Hepatocyte (in vitro differentiated cells): ENCODE results near the gene LY86. TPM values are rescaled to one million over a fixed set of nuclear protein-coding genes. Genes with fewer than 3 reads are reported as not detected.
"Not testable (repeated sequence)": the region's sequence is repeated elsewhere in the genome, so short reads cannot be mapped to it uniquely, and the experiment has no call there.

Experiments
- DNase-seq: peaks from one replicate; pipeline ENCODE4 v3.0.0-alpha.2; 2016; ENCODE audit warnings: low spot score
- H2AFZ ChIP-seq: fragments of 200-600 bp; sonication (generic); 2 replicates; pipeline ENCODE4 v1.6.0; 2016; ENCODE audit warnings: antibody characterized with exemption, mild to moderate bottlenecking
- H3K27ac ChIP-seq: fragments of 200-600 bp; sonication (generic); 2 replicates; pipeline ENCODE4 v1.5.1; 2016; ENCODE audit warnings: mild to moderate bottlenecking
- H3K27me3 ChIP-seq: fragments of 200-600 bp; sonication (generic); 2 replicates; pipeline ENCODE4 v1.6.1; 2016
- H3K36me3 ChIP-seq: fragments of 200-600 bp; sonication (generic); replicated peaks from 2 replicates; pipeline ENCODE4 v1.5.1; 2016; ENCODE audit warnings: low read depth; ENCODE audit not compliant: insufficient read depth
- H3K4me1 ChIP-seq: fragments of 200-600 bp; sonication (generic); 2 replicates; pipeline ENCODE4 v1.5.1; 2016; ENCODE audit warnings: mild to moderate bottlenecking, moderate library complexity; ENCODE audit not compliant: insufficient read depth
- H3K4me2 ChIP-seq: fragments of 200-600 bp; sonication (generic); 2 replicates; pipeline ENCODE4 v1.6.0; 2016
- H3K4me3 ChIP-seq: fragments of 200-600 bp; sonication (generic); 2 replicates; pipeline ENCODE4 v1.5.1; 2016; ENCODE audit warnings: mild to moderate bottlenecking
- H3K79me2 ChIP-seq: fragments of 200-600 bp; sonication (generic); 2 replicates; pipeline ENCODE4 v1.6.0; 2017; ENCODE audit warnings: mild to moderate bottlenecking
- H3K9me2 ChIP-seq: fragments of 200-600 bp; sonication (generic); replicated peaks from 2 replicates; pipeline ENCODE4 v1.6.0; 2017; ENCODE audit warnings: mild to moderate bottlenecking; ENCODE audit not compliant: insufficient read depth
- H3K9me3 ChIP-seq: fragments of 200-600 bp; sonication (generic); 2 replicates; pipeline ENCODE4 v1.5.1; 2016; ENCODE audit warnings: low read depth, mild to moderate bottlenecking
- H4K20me1 ChIP-seq: fragments of 200-600 bp; sonication (generic); 2 replicates; pipeline ENCODE4 v1.6.0; 2016; ENCODE audit warnings: mild to moderate bottlenecking; ENCODE audit not compliant: insufficient read depth, poor library complexity, severe bottlenecking
- EZH2 ChIP-seq: fragments of 200-600 bp; sonication (generic); IDR thresholded peaks from 2 replicates; pipeline ENCODE4 v1.6.1; 2016; ENCODE audit warnings: antibody characterized with exemption, mild to moderate bottlenecking, borderline replicate concordance
- EZH2phosphoT487 ChIP-seq: fragments of 200-600 bp; sonication (generic); IDR thresholded peaks from one replicate; pipeline ENCODE4 v1.6.1; 2018; ENCODE audit warnings: antibody characterized with exemption, mild to moderate bottlenecking, low read depth, moderate library complexity; ENCODE audit not compliant: unreplicated experiment, severe bottlenecking
- WGBS: methylation state at CpG from one replicate; pipeline ENCODE4 v1.1.6; 2016; ENCODE audit warnings: low lambda C conversion rate; ENCODE audit errors: missing lambda C conversion rate; 5-methylcytosine and 5-hydroxymethylcytosine counted together
- polyA plus RNA-seq: library from polyadenylated mRNA; unstranded; fragments of >200 nt; fragmentation: Nextera tagmentation; extraction: Ambion mirVana; gene quantifications from 2 replicates; pipeline ENCODE4 v1.2.1, GENCODE V29; 2016
- total RNA-seq: library from RNA; depleted of rRNA; stranded (reverse); fragments of >200 nt; gene quantifications from 2 replicates; pipeline ENCODE4 v1.2.3, GENCODE V29; 2014
- TF ChIP-seq, protein P1 (sequence below): fragments of 200-600 bp; sonication (generic); IDR thresholded peaks from 2 replicates; pipeline ENCODE4 v1.5.1; 2016; ENCODE audit warnings: antibody characterized with exemption, mild to moderate bottlenecking; ENCODE audit not compliant: poor library complexity

Gene LY86
- total and polyA plus RNA-seq, 2 experiments from 2014 or later: 0.27 to 0.82 TPM

DNA sequence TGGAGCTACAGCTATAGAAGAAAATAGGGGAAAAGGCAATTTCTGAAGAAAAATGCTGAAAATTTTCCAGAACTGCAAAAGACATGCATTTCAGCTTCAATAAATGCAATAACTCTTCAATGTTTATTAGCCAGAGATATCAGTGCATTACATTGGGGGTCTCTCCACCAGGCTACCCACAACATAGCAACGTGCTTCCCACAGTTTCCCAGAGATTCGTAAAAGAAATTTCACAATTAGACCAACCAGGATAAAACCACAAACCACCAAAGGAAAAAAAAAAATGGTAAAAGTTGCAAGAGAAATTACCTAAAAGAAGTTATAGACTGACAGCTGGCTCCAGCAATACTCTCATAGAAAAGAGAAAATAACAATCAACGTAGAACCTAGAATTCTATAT, 16.0 kb downstream of the LY86 start:
- Histone ChIP-seq H4K20me1 (no peaks in the 10 kb centered on the region), H3K79me2 (no peaks in the 10 kb centered on the region), H3K9me3 (no peaks in the 10 kb centered on the region), H3K27me3 (no peaks in the 10 kb centered on the region), H3K36me3 (no peaks in the 10 kb centered on the region), H3K4me2 (no peak overlapping the region), H3K4me1 (no peaks in the 10 kb centered on the region), H2AFZ (no peak overlapping the region), H3K9me2 (no peaks in the 10 kb centered on the region), H3K27ac (no peak overlapping the region), H3K4me3 (no peak overlapping the region)
- 85% methylated on average over 3 of the region's 3 CpGs for WGBS
- TF ChIP-seq EZH2 (no peak), EZH2phosphoT487 (no peak)
- TF ChIP-seq, protein P1, sequence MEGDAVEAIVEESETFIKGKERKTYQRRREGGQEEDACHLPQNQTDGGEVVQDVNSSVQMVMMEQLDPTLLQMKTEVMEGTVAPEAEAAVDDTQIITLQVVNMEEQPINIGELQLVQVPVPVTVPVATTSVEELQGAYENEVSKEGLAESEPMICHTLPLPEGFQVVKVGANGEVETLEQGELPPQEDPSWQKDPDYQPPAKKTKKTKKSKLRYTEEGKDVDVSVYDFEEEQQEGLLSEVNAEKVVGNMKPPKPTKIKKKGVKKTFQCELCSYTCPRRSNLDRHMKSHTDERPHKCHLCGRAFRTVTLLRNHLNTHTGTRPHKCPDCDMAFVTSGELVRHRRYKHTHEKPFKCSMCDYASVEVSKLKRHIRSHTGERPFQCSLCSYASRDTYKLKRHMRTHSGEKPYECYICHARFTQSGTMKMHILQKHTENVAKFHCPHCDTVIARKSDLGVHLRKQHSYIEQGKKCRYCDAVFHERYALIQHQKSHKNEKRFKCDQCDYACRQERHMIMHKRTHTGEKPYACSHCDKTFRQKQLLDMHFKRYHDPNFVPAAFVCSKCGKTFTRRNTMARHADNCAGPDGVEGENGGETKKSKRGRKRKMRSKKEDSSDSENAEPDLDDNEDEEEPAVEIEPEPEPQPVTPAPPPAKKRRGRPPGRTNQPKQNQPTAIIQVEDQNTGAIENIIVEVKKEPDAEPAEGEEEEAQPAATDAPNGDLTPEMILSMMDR: no peak
- no peak for DNase-seq

DNA sequence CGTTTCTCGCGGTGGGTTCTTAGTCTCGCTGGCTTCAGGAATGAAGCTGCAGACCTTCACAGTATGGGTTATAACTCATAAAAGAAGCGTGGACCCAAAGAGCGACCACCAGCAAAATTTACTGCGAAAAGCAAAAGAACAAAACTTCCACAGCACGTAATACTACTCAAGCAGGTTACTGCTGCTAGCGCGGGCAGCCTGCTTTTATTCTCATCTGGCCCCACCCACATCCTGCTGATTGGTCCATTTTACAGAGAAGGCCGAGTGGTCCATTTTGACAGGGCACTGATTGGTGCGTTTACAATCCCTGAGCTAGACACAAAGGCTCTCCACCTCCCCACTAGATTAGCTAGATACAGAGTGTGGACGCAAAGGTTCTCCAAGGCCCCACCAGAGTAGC, 17.4 kb downstream of the LY86 start:
- no peak for DNase-seq
- Histone ChIP-seq H3K27ac (no peak overlapping the region), H3K9me3 (no peaks in the 10 kb centered on the region), H3K79me2 (no peaks in the 10 kb centered on the region), H3K4me2 (no peak overlapping the region), H3K9me2 (no peaks in the 10 kb centered on the region), H4K20me1 (no peaks in the 10 kb centered on the region), H3K4me1 (no peaks in the 10 kb centered on the region), H2AFZ (no peak overlapping the region), H3K4me3 (no peak overlapping the region), H3K27me3 (no peaks in the 10 kb centered on the region), H3K36me3 (no peaks in the 10 kb centered on the region)
- 91% methylated on average over 13 of the region's 13 CpGs for WGBS
- TF ChIP-seq EZH2 (no peak), EZH2phosphoT487 (no peak)

DNA sequence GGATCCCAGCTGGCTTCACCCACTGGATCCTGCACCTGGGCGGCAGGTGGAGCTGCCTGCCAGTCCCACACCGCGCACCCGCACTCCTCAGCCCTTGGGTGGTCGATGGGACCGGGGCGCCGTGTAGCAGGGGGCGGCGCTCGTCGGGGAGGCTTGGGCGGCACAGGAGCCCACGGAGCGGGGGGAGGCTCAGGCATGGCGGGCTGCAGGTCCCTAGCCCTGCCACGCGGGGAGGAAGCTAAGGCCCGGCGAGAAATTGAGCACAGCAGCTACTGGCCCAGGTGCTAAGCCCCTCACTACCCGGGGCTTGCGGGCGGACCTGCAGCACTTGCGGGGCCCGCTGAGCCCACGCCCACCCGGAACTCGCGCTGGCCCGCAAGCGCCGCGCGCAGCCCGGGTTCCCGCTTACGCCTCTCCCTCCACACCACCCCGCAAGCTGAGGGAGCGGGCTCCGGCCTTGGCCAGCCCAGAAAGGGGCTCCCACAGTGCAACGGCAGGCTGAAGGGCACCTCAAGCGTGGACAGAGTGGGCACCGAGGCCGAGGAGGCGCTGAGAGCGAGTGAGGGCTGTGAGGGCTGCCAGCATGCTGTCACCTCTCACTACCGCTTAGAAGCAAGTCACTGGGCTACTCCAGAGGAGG, 18.0 kb downstream of the LY86 start:
- not testable (repeated sequence) for H4K20me1 ChIP-seq, H3K4me2 ChIP-seq, H3K4me3 ChIP-seq, H3K9me2 ChIP-seq, DNase-seq, H3K36me3 ChIP-seq, H3K27me3 ChIP-seq, H2AFZ ChIP-seq, H3K27ac ChIP-seq, H3K9me3 ChIP-seq, H3K4me1 ChIP-seq, H3K79me2 ChIP-seq
- WGBS: 94% methylated on average over 34 of the region's 47 CpGs

DNA sequence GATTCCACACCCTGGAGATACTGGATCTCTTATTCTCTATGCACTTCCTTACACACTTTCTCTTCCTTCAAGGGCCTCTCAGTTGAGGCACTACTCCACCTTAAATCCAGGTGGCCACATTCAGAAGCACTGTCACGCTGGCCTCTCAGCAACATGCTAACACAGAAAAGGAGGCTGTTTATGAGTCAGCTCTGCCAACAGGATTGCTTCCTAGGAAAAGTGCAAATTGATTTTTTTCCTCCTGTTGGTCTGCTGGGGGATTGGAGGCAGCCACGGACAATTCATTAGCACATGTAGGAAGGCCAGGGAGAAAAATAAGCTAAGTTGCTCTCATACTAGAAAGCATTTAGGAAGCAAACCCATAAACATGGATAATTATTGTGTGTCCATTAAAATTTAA, 20.9 kb downstream of the LY86 start:
- Histone ChIP-seq H3K27me3 (no peaks in the 10 kb centered on the region), H4K20me1 (no peaks in the 10 kb centered on the region), H3K4me1 (no peaks in the 10 kb centered on the region), H3K9me3 (no peaks in the 10 kb centered on the region), H3K4me2 (no peak overlapping the region), H2AFZ (no peak overlapping the region), H3K79me2 (no peaks in the 10 kb centered on the region), H3K9me2 (no peaks in the 10 kb centered on the region), H3K27ac (no peak overlapping the region), H3K36me3 (no peaks in the 10 kb centered on the region), H3K4me3 (no peak overlapping the region)
- TF ChIP-seq EZH2: no peak
- DNase-seq: no peak
- WGBS: 83% methylated on average over 2 of the region's 2 CpGs

DNA sequence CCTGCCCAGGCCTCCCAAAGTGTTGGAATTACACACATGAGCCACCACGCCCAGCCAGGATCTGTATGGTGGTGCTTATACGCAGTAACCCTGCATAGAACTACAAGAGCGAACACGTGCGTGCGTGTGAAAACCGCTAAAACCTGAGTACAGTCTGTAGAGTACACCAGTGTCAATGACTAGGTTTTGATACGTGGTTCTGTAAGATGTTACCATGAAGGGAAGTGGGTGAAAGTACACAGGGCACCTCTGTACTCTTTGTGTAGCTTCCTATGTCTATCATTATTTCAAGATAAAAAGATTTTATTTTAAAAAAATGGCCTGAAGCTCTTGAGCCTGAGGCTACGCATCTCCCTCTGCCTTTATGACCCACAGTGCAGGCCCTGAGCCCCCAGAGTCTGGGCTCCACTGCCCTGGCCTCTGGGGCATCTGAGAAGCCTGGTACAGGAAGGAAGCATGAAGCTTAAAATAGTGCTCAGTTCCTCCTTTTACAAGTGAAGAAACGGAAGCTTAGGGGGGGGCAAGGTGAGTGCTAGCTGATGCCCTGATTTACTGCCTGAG, 21.6 kb downstream of the LY86 start:
- no peak overlapping the region for H3K27ac ChIP-seq
- WGBS: 95% methylated on average over 10 of the region's 10 CpGs

More for the DNA sequence above, 21.6 kb downstream of the LY86 start:
- Histone ChIP-seq H2AFZ (no peak overlapping the region), H3K9me2 (no peaks in the 10 kb centered on the region), H3K79me2 (no peaks in the 10 kb centered on the region), H3K36me3 (no peaks in the 10 kb centered on the region), H3K27me3 (no peaks in the 10 kb centered on the region), H4K20me1 (no peaks in the 10 kb centered on the region), H3K9me3 (no peaks in the 10 kb centered on the region), H3K4me1 (no peaks in the 10 kb centered on the region), H3K4me3 (no peak overlapping the region), H3K4me2 (no peak overlapping the region)
- no peak for TF ChIP-seq EZH2phosphoT487
- TF ChIP-seq EZH2: no peak
- TF ChIP-seq, protein P1: no peak
- no peak for DNase-seq
